SK-N-SH treated with all-trans-retinoic acid at 6 μM for 48 hours (cell line): Measurements from ENCODE around the gene AKAP7.

Source experiments
- ARNTL ChIP-seq: fragments of 450-650 bp; formaldehyde crosslinking; IDR thresholded peaks from 2 replicates; pipeline ENCODE4 v1.5.0; 2020; ENCODE audit warnings: low read depth, mild to moderate bottlenecking, moderate library complexity, borderline replicate concordance
- CREB5 ChIP-seq: fragments of 250-450 bp; sonication (Bioruptor Pico); IDR thresholded peaks from 2 replicates; pipeline ENCODE4 v1.5.1; 2020; ENCODE audit warnings: low read depth, mild to moderate bottlenecking, moderate library complexity
- GLIS3 ChIP-seq: fragments of 250-450 bp; sonication (Bioruptor Pico); IDR thresholded peaks from 2 replicates; pipeline ENCODE4 v1.5.0; 2020; ENCODE audit warnings: mild to moderate bottlenecking, moderate library complexity
- OSR1 ChIP-seq: fragments of 250-450 bp; sonication (Bioruptor Pico); IDR thresholded peaks from 2 replicates; pipeline ENCODE4 v1.8.0; 2022; ENCODE audit warnings: moderate library complexity, mild to moderate bottlenecking, inconsistent platforms
- RARB ChIP-seq: fragments of 250-450 bp; sonication (Bioruptor Pico); IDR thresholded peaks from 2 replicates; pipeline ENCODE4 v1.8.0; 2021; ENCODE audit warnings: mild to moderate bottlenecking, moderate library complexity
- TCF4 ChIP-seq: fragments of 250-450 bp; sonication (Bioruptor Pico); IDR thresholded peaks from 2 replicates; pipeline ENCODE4 v1.8.0; 2021; ENCODE audit warnings: mild to moderate bottlenecking, moderate library complexity, borderline replicate concordance
- ZFP3 ChIP-seq: fragments of 250-450 bp; sonication (Bioruptor Pico); IDR thresholded peaks from 2 replicates; pipeline ENCODE4 v1.5.0; 2020; ENCODE audit warnings: mild to moderate bottlenecking, moderate library complexity
- ZFP30 ChIP-seq: fragments of 450-650 bp; formaldehyde crosslinking; IDR thresholded peaks from 2 replicates; pipeline ENCODE4 v1.5.0; 2022; ENCODE audit warnings: mild to moderate bottlenecking, moderate library complexity
- ZNF565 ChIP-seq: fragments of 450-650 bp; formaldehyde crosslinking; conservative IDR thresholded peaks from 2 replicates; pipeline ENCODE4 v1.5.0; 2020; ENCODE audit warnings: low read depth, mild to moderate bottlenecking, moderate library complexity

GRCh38 chr6:131177996-131178395 lies 42.7 kb downstream of the AKAP7 start:
- TF ChIP-seq TCF4 (CRISPR knock-in tag) (no peak), RARB (CRISPR knock-in tag) (no peak), ZNF565 (CRISPR knock-in tag) (no peak), ZFP3 (CRISPR knock-in tag) (no peak), ARNTL (CRISPR knock-in tag) (no peak), ZFP30 (CRISPR knock-in tag) (no peak), GLIS3 (no peak), CREB5 (CRISPR knock-in tag) (no peak), OSR1 (CRISPR knock-in tag) (no peak)
